Right ventricle myocardium inferior (tissue), 1 donor: ENCODE measurements around the gene RAC2. TPM values are rescaled to one million over a fixed set of nuclear protein-coding genes. Genes with fewer than 3 reads are reported as not detected.

Experiments
- ATAC-seq: fragments of 200-7000 bp; cut with Tn5 transposase; one replicate; pipeline ENCODE4 v1.9.1; 2020; ENCODE audit warnings: mild to moderate bottlenecking, moderate library complexity
- DNase-seq: peaks from one replicate; pipeline ENCODE4 v3.0.0; 2021; ENCODE audit errors: missing footprints
- intact Hi-C: fragments of 100-400 bp; cut with DNase I; formaldehyde crosslinking; loops from one replicate; pipeline ENCODE4 v1.11.0; 2022
- total RNA-seq: library from RNA; stranded (reverse); fragmentation: NEBNext Ultra II Directional; extraction: Animal tissue kit (Norgen Biotek cat#: 25700); gene quantifications from one replicate; pipeline ENCODE4 v1.2.1, GENCODE V29; 2021
- donor health status: DM: no; HTN: yes; CAD: no; lungs with severe emphysema.

RAC2 gene
- total RNA-seq, 1 donor from 2014 or later, result 6.9 TPM

DNA sequence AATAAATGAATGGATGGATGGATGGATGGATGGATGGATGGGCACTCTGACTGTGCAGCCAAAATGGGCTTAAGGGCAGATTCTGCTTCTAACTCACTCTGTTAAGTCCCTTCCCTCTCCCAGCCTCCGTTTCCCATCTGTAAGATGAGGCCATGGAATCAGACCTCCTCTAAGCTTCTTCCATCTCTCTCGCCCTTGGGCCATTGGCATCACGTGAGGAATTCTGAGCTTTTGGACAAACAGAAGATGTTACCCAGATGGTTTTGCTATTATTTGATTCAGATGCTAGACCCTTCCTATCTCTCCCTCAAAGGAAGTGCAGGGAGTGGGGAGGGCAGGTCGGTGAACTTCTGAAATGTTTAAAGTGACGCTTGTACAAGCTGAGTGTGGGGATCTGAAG is 34.2 kb upstream of the RAC2 start:
- intact Hi-C loops, result no loop called here
- ATAC-seq (no peak), DNase-seq (no peak)

DNA sequence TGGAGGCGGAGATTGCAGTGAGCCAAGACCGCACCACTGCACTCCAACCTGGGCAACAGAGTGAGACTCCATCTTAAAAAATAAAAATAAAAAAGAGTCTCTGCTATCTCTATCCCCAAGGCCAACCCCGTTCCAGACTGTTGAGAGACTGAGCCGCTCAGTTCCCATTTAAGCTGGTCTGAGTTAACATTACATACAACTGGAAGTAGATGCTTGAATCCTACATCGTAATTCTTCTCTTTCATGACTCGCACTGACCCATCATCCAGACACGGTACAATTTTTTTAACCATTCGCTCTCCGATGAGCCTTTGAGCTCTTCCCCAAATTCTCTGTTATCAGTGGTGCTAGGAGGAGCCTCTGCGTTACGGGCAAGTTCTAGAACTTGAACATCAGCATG is 33.3 kb upstream of the RAC2 start:
- intact Hi-C loops, result no loop called here
- ATAC-seq (no peak), DNase-seq (no peak)

DNA sequence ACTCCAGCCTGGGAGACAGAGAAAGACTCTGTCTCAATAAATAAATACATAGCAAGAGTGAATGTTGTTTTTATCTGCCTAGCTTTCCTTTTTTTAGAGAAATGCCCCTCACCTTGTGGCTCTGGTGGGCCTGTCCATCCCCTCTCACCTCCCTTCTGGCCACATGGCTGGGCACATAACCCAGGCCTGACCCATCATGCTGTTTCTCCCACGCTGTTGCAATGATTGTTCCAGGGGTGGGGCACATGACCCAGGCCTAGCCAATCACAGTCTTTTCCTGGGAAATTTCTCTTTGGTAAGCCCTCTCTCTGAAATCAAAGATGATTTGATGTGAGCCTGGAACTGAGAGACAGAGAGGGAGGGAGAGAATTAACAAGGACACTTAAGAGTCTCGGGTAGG is 32.7 kb upstream of the RAC2 start:
- ATAC-seq (no peak), DNase-seq (no peak)
- intact Hi-C loops, result no loop called here

DNA sequence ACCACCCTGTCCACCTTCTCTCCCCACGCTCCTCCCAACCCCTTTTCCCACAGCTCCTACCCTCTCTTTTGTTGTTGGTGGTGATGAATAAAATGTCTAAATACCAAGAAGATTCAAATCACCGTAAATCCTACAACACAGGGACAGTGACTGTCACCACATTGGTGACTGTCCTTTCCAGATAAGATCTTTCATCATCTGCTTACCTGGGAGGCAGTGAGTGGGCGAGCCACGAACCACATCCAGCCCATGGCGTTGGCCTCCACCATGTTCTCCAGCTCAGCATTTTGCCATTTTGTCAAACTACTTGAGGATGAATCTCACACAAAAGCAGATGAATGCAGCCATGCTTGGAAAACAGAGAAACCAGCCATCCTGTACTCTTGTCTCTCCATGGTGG is 31.6 kb upstream of the RAC2 start:
- intact Hi-C loops, result no loop called here
- ATAC-seq, result no peak

DNA sequence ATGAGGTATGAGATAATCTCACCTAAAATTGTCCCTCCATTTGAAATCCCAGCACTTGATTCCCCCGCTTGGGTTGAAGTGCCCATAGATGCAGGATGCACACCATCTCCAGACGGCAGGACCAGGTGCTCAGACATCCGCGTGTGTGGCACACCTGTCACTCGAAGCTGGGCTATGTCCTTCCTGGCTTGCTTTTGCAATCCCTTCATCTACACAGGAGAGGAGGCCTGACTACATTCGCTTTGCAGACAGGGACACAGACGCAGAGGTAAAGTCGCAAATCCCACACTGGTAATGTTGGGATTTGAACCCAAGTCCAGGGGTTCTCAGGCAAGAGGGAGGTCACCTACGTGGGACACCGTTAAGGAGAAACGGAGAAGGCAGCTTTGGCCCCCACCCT is 31.1 kb upstream of the RAC2 start:
- DNase-seq (no peak), ATAC-seq (no peak)
- intact Hi-C loops, result no loop called here

More for the DNA sequence above, 31.6 kb upstream of the RAC2 start:
- DNase-seq, result no peak

DNA sequence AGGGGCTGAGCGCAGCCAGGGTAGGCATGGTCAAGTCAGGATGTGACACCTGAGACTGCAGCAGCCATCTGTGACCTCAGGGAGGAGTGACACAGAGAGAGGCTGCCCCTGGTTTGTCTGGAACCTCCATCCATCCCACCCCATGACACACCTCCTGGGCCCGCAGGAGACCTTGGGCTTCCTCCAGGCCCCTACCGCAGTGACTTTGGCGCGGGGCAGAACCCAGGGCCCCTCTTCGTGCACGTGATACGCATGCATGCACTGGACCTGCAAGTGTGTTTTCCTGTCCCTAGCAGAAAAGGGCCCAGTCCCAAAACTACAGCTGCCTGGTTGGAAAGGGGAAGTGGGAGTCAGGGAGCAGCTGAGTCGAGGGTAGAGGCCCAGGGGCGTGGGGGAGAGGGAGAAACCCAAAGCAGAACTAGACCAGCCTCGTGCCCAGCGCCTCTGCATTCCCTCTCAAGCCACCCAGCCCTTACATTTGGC is 30.4 kb upstream of the RAC2 start:
- peak; percentile 89 for DNase-seq

DNA sequence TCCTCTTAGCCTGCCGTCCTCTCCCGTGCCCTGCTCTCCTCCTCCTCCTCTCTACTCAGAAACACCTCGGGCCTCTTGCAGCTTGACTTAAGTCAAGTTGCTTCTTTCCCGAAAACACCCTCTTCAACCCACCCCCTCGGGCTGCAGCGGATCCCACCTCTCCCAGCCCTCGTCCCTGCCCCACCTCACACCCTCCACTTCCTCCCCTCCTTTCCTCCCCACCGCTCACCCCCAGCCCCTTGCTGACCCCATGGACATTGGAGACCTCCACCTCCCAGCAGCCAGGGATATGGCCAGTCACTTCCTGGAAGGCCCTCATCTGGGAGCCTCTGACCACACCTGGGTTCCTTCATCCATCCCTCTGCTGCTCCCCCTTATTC is 29.8 kb upstream of the RAC2 start:
- DNase-seq (no peak), ATAC-seq (no peak)
- intact Hi-C loops, result no loop called here

More for the DNA sequence above, 30.4 kb upstream of the RAC2 start:
- peak; percentile 72 for ATAC-seq
- intact Hi-C loops, result no loop called here

DNA sequence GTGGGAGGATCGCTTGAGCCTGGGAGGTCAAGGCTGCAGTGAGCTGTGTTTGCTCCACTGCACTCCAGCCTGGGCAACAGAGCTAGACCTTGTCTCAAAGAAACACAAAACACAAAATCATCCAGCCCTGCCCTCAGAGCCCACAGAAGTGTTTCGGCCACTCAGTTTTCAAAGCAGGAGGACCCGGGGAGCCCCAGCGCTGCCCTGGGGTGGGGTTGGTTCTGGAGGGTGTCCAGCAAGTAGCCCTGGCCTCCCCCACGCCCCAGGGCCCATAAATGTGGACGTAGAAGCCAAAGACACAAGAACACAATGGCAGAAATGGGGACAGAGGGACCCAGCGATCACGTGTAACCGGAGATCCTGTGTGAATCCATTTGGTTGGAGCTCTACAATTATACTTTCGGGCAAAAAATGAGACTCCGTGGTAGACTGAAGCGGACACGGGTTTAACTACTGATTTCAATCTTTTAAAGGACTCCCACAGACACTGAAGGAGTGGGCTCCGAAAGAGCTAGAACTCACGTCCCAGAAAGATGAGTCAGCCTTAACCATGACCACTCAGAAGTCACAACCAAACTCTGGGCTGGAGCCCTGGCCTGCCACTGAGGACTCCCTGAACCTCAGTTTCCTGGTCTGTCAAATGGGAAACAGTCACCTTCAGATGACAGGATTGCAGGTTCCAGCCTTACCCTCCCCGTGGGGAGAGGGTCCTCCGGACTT is 29.2 kb upstream of the RAC2 start:
- no peak for DNase-seq
- intact Hi-C loops, result no loop called here
- ATAC-seq, result no peak

DNA sequence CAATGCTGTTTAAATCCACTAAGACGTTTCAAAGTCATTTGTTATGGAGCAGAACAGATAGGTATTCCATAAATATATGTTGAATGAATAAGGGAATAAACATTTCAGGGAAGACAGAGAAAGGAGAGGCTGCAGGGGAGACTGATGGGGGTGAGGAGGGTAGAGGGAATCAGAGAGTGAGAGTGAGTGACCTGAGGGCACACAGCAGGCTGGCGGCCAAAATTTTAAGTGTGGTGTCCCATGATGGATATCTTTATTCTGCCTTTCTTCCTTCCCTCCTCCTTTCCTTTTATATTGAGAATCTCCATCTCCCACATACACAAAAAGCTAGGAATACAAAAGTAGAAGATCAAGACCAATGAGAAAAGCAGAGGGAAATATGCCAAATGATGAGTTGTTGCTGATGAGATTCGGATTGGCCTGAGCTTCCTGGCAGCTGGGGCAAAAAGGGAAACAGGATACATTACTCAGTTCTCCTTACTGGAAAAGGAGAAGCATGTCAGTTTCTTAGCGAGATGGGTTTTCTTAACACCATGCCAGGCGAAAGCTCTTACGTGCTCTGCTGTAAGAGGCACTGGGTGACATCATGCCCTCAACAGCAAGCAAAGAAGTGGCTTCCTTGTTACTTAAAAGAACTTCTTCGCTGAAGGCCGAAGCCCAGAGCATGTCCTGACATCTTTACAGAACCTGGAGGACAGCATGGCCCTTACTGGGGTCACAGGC is 27.0 kb upstream of the RAC2 start:
- intact Hi-C loops, result no loop called here
- no peak for ATAC-seq
- no peak for DNase-seq

DNA sequence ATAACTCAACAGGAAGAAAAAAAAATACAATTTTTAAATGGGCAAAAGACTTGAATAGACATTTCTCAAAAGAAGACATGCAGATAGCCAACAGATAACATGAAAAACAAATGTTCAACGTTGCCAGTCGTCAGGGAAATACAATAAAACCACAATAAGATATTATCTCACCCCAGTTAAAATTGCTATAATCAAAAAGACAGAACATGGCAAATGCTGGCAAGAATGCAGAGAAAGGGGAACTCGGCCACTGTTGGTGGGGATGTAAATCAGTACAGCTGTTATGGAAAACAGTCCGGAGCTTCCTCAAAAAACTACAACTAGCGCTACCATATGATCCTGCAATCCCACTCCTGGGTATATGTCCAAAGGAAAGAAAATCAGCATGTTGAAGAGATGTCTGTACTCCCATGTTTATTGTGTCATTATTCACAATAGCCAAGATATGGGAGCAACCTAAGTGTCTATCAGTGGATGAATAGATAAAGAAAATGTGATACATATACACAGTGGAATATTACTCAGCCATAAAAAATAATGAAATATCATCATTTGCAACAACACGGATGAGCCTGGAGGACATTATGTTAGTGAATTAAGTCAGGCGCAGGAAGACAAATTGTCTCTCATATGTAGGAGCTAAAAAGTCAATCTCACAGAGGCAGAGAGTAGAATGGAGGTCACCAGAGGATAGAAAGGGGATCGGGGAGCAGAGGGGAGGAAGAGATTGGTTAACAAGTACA is 26.0 kb upstream of the RAC2 start:
- intact Hi-C loops, result no loop called here
- no peak for DNase-seq
- no peak for ATAC-seq

DNA sequence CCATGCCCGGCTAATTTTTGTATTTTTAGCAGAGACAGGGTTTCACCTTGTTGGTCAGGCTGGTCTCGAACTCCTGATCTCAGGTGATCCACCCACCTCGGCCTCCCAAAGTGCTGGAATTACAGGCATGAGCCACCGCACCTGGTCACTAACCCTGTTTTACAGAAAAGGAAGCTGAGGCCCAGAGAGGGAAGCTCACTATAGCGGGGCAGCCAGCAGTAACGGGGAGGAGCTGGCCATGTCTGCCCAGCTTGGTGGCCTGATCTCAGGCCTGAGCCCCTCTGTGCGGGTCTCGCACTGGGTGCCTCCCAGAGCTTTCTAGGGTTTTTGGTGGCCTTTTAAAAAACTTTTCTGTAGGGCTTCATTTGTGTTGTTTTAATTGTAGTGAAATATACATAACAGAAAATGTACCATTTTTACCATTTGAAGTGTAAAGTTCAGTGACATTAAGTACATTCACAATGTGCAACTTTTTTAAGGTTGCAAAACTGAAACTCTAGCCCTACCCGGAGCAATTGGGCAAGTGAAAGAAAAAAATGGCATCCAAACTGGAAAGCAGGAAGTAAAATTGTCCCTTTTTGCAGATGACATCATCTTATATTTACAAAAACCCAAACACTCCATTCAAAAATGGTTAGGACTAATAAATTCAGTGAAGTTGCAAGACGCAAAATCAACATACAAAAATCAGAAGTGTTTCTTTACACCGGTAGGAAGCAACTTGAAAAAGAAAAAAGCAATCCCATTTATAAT is 23.8 kb upstream of the RAC2 start:
- DNase-seq (no peak), ATAC-seq (no peak)
- intact Hi-C loops, result no loop called here

DNA sequence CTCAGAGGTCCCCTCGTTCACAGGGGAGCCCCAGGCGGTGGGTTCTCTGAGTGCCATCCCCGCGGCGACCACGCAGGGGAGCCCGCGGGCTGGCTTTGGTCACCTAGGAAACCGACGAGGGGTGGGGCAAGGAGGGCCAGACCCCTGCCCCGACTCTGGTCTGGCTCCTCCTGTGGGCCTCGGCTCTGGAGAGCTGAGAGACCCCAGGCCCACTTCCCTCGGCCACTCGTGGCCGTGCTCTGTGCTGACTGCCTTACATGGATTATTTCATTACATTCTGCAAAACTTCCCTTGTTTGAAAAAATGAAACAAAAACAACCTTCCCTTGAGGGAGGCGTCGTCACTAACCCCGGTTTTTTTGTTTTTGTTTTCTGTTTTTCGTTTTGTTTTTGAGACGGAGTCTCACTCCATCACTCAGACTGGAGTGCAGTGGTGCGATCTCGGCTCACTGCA is 23.1 kb upstream of the RAC2 start:
- intact Hi-C loops, result no loop called here
- peak; percentile 84 for DNase-seq
- peak; percentile 79 for ATAC-seq

DNA sequence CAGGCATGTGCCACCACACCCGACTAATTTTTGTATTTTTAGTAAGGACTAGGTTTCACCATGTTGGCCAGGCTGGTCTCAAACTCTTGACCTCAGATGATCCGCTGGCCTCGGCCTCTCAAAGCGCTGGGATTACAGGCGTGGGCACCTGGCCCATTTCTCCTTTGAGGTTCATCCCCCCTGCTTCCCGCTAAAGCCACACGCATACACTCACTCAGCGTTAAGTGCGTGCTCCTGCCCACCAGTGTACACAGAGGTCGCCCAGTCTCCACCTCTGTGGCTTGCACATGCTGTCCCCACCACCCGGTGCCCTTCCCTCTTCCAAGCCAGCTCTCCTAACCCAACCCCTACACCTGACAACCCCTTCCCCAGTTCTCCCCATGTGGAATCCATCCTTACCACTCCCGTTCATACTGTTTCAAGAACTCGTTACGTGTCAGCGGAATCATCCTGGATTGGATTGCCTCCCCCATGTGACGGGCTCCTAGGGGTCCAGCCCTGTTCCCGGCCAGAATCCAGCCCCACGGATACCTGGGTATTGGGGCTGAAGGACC is 22.6 kb upstream of the RAC2 start:
- DNase-seq (no peak), ATAC-seq (peak; percentile 21)
- intact Hi-C loops, result no loop called here

DNA sequence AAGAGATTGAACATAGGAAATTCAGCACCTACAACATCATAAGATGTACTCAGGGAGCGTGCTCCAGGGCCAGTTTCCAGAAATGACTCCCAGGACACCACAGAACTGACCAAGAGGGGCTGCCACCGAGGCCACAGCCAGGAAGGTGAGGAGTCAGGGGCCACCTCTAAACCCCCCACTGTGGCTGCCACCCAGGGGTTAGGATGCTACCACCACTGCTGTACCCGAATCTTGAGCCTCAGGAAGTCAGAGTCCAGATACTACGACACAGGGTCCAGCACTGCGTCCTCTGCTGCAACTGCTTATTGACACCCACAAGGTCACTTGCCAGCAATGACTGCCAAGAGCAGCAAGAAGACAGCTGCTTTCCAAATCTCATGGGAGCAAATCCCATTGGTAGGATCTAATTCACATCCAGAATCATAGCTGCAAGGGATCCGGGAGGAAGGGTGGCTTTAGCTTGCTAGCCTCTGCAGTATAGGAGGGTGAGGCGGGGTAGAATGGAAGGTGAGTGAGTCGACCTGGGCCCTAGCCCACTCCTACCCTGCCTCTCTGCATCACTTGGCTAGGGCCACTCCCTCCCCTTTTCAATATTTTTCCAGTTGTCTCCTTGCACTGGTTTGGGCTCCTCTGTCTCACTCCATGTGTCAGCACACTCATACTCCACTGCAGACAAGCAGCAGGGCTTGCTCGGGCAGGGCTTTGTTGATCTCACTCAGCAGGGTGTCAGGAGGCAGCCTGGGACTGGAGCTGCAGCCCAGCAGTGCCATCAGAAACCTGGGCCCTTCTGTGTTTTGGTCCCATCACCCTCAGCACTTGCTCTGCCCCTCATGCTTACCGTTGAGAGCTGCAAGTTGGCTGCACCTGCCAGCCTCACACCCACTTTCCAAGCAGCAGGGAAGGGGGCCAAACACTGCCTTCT is 20.2 kb upstream of the RAC2 start:
- intact Hi-C loops, result loop anchor here (5.0 kb wide), 1 partner anchor 193 kb away; no protein-coding TSS in a partner anchor
- DNase-seq, result no peak
- ATAC-seq, result no peak

DNA sequence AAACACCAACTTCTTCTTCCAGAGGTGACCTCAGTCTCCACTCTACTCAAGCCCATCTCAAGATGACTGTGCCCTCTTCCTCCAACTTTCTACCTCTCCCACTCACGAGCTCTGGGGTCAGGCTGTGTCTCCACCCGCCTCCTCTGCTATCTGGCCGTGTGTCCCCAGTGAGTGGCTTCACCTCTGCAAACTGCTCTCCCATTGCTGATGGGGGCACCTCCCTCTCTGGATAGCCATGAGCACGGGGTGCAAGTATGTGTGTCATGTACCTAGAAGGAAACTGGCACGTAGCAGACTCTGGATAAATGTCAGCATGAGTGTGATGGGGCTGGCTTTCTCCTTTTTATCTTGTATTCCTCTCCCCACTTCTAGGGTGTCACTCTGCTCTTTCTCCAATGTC is 18.3 kb upstream of the RAC2 start:
- DNase-seq, result no peak
- intact Hi-C loops, result loop anchor here (5.0 kb wide), 1 partner anchor 195 kb away; no protein-coding TSS in a partner anchor

DNA sequence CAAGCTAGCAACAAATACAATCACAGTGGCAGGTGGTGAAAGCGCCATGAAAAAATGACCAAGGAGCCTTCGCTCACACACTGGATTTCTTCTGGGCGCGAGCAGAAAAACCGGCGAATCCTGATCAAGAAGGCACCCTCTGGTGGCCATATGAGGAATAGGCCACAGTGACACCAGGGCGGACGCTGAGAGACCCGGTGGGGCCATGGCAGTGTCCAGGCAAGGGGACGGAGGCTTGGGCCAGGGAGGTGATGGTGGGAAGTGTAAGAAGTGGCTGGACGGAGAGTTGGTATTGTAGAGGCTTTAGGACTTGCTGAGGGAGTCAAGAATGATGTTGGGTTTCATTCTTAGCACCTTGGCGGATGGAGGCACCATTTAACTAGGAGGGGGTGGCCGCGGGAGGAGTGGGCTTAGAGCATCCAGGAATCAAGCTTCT is 16.9 kb upstream of the RAC2 start:
- intact Hi-C loops, result loop anchor here (2.0 to 5.0 kb wide), 3 partner anchors 94 to 478 kb away; no protein-coding TSS in a partner anchor
- DNase-seq (peak; percentile 80), ATAC-seq (peak; percentile 67)

More for the DNA sequence above, 18.3 kb upstream of the RAC2 start:
- ATAC-seq, result no peak

DNA sequence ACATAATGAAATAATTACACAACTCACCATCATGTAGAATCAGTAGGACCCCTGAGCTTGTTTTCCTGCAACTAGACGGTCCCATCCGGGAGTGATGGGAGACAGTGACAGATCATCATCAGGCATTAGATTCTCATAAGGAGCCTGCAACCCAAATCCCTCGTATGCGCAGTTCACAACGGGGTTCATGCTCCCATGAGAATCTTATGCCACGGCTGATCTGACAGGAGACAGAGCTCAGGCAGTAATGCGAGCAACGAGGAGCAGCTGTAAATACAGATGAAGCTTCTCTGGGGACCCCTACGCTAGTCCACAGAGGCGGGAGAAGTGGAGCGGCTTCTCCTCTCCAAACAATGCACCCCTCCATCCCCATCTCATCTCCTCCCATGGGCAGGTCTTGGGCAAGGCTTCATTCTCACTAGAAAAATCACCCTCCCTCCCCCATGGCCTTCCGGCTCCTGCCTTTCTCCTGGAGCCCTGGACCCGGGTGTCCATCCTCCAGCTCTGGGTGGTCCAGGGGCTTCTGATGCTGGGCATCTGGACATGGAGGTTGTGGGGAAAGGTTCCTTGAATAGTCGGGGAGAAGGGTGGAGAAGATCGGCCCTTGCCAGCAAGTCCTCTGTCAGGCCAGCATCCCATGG is 16.2 kb upstream of the RAC2 start:
- ATAC-seq, result no peak
- intact Hi-C loops, result loop anchor here (2.0 to 5.0 kb wide), 3 partner anchors 93 to 477 kb away; no protein-coding TSS in a partner anchor
- DNase-seq, result no peak
